GM19468 (cell line): ENCODE data around the gene RPL35A.

Source experiments
- ATAC-seq: cut with Tn5 transposase; IDR thresholded peaks from one replicate; pipeline ENCODE4 v1.9.1; 2021; ENCODE audit warnings: mild to moderate bottlenecking, moderate library complexity, moderate number of reproducible peaks; ENCODE audit not compliant: unreplicated experiment; ENCODE audit errors: extremely low read depth

The RPL35A gene

GRCh38 chr3:197994736-197995135 lies 44.7 kb downstream of the RPL35A start:
- ATAC-seq: no peak

GRCh38 chr3:197996855-197997254 lies 46.9 kb downstream of the RPL35A start:
- ATAC-seq: no peak

GRCh38 chr3:197997936-197998335 lies 47.9 kb downstream of the RPL35A start:
- no peak for ATAC-seq
